AG09319 (cell line): ENCODE measurements around the gene PPARGC1A.

ENCODE experiments used
- DNase-seq: peaks from one replicate; pipeline ENCODE4 v3.0.0-alpha.2; 2010; ENCODE audit warnings: low read depth; ENCODE audit errors: extremely low read depth
- CTCF ChIP-seq: IDR thresholded peaks from 2 replicates; pipeline ENCODE4 v1.5.1; 2011; ENCODE audit warnings: low read depth, mild to moderate bottlenecking, inconsistent platforms, low read length, moderate library complexity

The PPARGC1A gene

GRCh38 chr4:23887989-23888388 is 1.9 kb downstream of the PPARGC1A start:
- no peak for TF ChIP-seq CTCF
- no peak for DNase-seq

GRCh38 chr4:23887173-23887572 is 2.7 kb downstream of the PPARGC1A start:
- TF ChIP-seq CTCF = no peak
- no peak for DNase-seq

GRCh38 chr4:23885943-23886590 is 3.8 kb downstream of the PPARGC1A start:
- TF ChIP-seq CTCF = no peak
- no peak for DNase-seq

- no peak for DNase-seq
- TF ChIP-seq CTCF = no peak
Measured at GRCh38 chr4:23884741-23885140, 5.1 kb downstream of the PPARGC1A start.

- no peak for TF ChIP-seq CTCF
Measured at GRCh38 chr4:23884261-23884660, 5.6 kb downstream of the PPARGC1A start.

GRCh38 chr4:23882976-23883531 is 6.8 kb downstream of the PPARGC1A start:
- DNase-seq = no peak
- TF ChIP-seq CTCF = no peak

More at GRCh38 chr4:23884261-23884660, 5.6 kb downstream of the PPARGC1A start:
- DNase-seq = no peak

- no peak for DNase-seq
- no peak for TF ChIP-seq CTCF
Measured at GRCh38 chr4:23881674-23882337, 8.0 kb downstream of the PPARGC1A start.
